NCI-H510A treated with DMSO at 0.1 percent for 48 hours (cell line): Measurements from ENCODE around the gene TOR2A.

ENCODE experiments used
- DNase-seq: peaks from one replicate; lab custom pipeline; 2025; lab: John Stamatoyannopoulos, UW

TOR2A gene

GRCh38 chr9:127742435-127743088 lies 7.5 kb upstream of the TOR2A start:
- DNase-seq = no peak

- DNase-seq = no peak
These were observed 6.8 kb upstream of the TOR2A start for GRCh38 chr9:127741831-127742434.

GRCh38 chr9:127739614-127740330 lies 4.7 kb upstream of the TOR2A start:
- DNase-seq = no peak

GRCh38 chr9:127738666-127739065 lies 3.6 kb upstream of the TOR2A start:
- no peak for DNase-seq

- no peak for DNase-seq
These were observed 564 bp upstream of the TOR2A start for GRCh38 chr9:127735530-127736185.

- DNase-seq = no peak
These were observed 797 bp downstream of the TOR2A start for GRCh38 chr9:127734247-127734746.

GRCh38 chr9:127733614-127734013 lies 1.5 kb downstream of the TOR2A start:
- no peak for DNase-seq

GRCh38 chr9:127732444-127732843 lies 2.6 kb downstream of the TOR2A start:
- no peak for DNase-seq

- no peak for DNase-seq
These were observed 3.2 kb downstream of the TOR2A start for GRCh38 chr9:127731938-127732337.

GRCh38 chr9:127730799-127731410 lies 4.2 kb downstream of the TOR2A start:
- DNase-seq = no peak

GRCh38 chr9:127730262-127730661 lies 4.8 kb downstream of the TOR2A start:
- DNase-seq = no peak

- DNase-seq = no peak
These were observed 5.4 kb downstream of the TOR2A start for GRCh38 chr9:127729522-127730256.

GRCh38 chr9:127728808-127729207 lies 6.3 kb downstream of the TOR2A start:
- DNase-seq = no peak

GRCh38 chr9:127726871-127727270 lies 8.2 kb downstream of the TOR2A start:
- no peak for DNase-seq

GRCh38 chr9:127724012-127724411 lies 11.1 kb downstream of the TOR2A start:
- DNase-seq = no peak

- DNase-seq = no peak
These were observed 11.7 kb downstream of the TOR2A start for GRCh38 chr9:127723444-127723843.

- no peak for DNase-seq
These were observed 12.1 kb downstream of the TOR2A start for GRCh38 chr9:127723013-127723412.

GRCh38 chr9:127722055-127722745 lies 12.9 kb downstream of the TOR2A start:
- peak; percentile 40 for DNase-seq

GRCh38 chr9:127721391-127721821 lies 13.7 kb downstream of the TOR2A start:
- DNase-seq = peak; percentile 23

- DNase-seq = no peak
These were observed 14.2 kb downstream of the TOR2A start for GRCh38 chr9:127720865-127721227.
